ENCODE measurements around the gene PYGO1.
"Not testable (repeated sequence)": the region's sequence is repeated elsewhere in the genome, so short reads cannot be mapped to it uniquely, and the experiment has no call there.

Gene PYGO1

DNA sequence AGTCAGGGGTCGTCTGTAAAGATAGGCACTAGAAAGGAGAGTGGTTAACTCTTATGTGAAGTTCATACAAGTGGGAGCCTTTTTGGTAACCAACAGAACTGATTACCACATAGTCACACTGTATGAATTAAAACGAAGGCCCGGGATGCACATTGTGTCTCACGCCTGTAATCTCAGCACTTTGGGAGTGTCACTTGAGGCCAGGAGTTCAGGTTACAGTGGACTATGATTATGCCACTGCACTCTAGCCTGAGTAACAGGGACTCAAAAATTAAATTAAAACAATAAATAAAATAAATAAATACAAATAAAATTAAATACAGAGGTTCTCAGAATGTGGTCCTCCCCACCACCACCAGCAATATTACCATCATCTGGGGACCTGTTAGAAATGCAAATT, 80.6 kb downstream of the PYGO1 start:
- DNase-seq (ENCODE audit: low read depth), result no peak

DNA sequence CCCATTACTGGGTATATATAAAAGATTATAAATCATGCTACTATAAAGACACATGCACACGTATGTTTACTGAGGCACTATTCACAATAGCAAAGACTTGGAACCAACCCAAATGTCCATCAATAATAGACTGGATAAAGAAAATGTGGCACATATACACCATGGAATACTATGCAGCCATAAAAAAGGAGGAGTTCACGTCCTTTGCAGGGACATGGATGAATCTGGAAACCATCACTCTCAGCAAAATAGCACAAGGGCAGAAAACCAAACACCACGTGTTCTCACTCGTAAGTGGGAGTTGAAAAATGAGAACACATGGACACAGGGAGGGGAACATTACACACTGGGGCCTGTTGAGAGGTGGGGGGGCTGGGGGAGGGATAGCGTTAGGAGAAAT, 82.7 kb downstream of the PYGO1 start:
- not testable (repeated sequence) for DNase-seq (ENCODE audit: low read depth)

DNA sequence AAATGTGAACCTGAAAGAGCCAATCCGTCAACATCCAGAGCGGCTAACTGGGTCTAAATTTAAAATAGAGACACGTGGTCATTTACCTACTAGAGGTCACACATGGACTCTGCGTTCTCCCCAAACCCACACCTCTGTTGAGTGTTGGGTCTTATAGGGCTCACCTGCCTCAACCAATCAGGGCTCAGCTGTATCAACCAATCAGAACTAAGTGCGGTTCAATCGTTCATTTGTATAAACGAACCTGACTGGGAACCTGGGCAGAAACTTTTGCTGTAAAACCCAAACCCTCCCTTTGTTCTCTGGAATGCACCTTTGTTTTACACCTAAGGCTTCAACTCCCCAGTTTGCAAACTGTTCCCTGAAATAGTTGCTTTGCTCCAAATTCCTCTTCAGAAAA, 89.0 kb downstream of the PYGO1 start:
- no peak for DNase-seq (ENCODE audit: low read depth)

- peak; percentile 58 for DNase-seq (ENCODE audit: low read depth)
Measured at GRCh38 chr15:55498109-55498938, 89.8 kb downstream of the PYGO1 start.

DNA sequence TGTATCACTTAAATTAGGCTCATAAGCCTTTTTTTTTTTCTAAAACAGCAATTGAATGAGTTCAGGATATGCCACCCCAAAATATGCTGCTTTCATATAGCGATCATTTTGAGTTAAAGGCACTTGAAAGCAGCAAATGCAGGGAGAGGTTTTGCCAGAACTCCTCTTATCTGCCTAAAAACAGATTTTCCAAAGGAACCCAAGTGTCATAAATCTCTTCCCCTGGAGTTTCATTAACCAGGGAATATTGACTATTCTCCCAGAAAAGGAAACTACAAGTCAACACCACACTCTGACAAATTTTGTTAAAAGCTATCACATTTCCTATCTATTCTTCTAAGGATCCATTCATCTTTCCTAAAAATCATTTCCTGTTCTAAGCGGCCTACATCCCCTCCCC, 91.4 kb downstream of the PYGO1 start:
- DNase-seq (ENCODE audit: low read depth), result no peak

DNA sequence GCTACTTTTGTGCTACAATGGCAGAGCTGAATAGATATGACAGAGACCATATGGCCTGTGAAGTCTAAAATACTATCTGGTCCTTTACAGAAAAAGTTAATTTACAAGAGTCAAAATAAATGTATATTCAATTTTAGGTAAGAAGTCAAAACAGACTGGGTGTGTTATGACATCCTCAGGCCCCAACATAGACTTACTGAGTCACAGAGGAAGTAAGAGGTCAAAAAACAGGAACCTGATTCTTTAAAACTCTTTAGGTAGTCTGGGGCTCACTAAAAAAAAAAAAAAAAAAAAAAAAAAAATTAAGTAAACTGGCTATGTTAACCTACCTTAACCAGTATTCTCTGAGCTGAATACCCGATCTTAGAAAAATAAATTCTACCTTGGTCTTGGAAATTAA, 93.2 kb downstream of the PYGO1 start:
- no peak for DNase-seq (ENCODE audit: low read depth)

- DNase-seq (ENCODE audit: low read depth), result not testable (repeated sequence)
Measured at GRCh38 chr15:55488952-55489600, 99.1 kb downstream of the PYGO1 start.

Measured in T follicular helper cell (primary cell).